H1 (cell line): Measurements from ENCODE around the gene PTEN. TPM values are rescaled to one million over a fixed set of nuclear protein-coding genes. Genes with fewer than 3 reads are reported as not detected.
A peak's percentile ranks its signal among the peaks of the same experiment; 100 is the strongest.

ENCODE experiments used
- CTCF ChIA-PET: fragments of 300-600 bp; sonication (Branson Sonifier 250); formaldehyde crosslinking; loops from one replicate; lab custom pipeline; 2021; ENCODE audit not compliant: partially characterized antibody; lab: Charles Lee
- POLR2A ChIA-PET: fragments of 300-600 bp; sonication (Branson Sonifier 250); formaldehyde crosslinking; loops from one replicate; lab custom pipeline; 2021; ENCODE audit warnings: inconsistent platforms; ENCODE audit not compliant: partially characterized antibody; lab: Charles Lee
- DNase-seq, 2 experiments: peaks; one replicate each; pipeline versions ENCODE4 v3.0.0 to v3.0.0-alpha.2; 2010 to 2022; ENCODE audit warnings: low spot score in 2 of 2, low read depth in 1 of 2, mixed read lengths in 1 of 2
- FAIRE-seq: peaks from 2 replicates; lab custom pipeline; 2011; peaks lifted over from hg19 to GRCh38; lab: Jason Lieb, UNC
- H2AFZ ChIP-seq: 2 replicates; pipeline ENCODE4 v1.8.1; 2012; ENCODE audit warnings: low read length, inconsistent platforms
- H2AK5ac ChIP-seq: 2 replicates; pipeline ENCODE4 v1.6.1; 2013; ENCODE audit warnings: low read depth, low read length
- H2BK120ac ChIP-seq: replicated peaks from 2 replicates; pipeline ENCODE3; 2013; ENCODE audit warnings: low read depth, low read length, inconsistent platforms
- H2BK12ac ChIP-seq: 2 replicates; pipeline ENCODE4 v1.6.1; 2013; ENCODE audit warnings: low read depth, low read length
- H2BK15ac ChIP-seq: 2 replicates; pipeline ENCODE4 v1.6.1; 2013; ENCODE audit warnings: low read length
- H2BK20ac ChIP-seq: 2 replicates; pipeline ENCODE4 v1.6.1; 2013; ENCODE audit warnings: low read length
- H2BK5ac ChIP-seq: 2 replicates; pipeline ENCODE4 v1.6.1; 2013; ENCODE audit warnings: low read depth, low read length
- H3K14ac ChIP-seq: 2 replicates; pipeline ENCODE4 v1.6.1; 2013; ENCODE audit warnings: inconsistent platforms; ENCODE audit not compliant: insufficient read length
- H3K18ac ChIP-seq: 2 replicates; pipeline ENCODE4 v1.6.1; 2013; ENCODE audit warnings: low read length; ENCODE audit errors: extremely low read depth
- H3K23ac ChIP-seq: 2 replicates; pipeline ENCODE4 v1.6.1; 2013; ENCODE audit warnings: inconsistent platforms; ENCODE audit not compliant: insufficient read length
- H3K23me2 ChIP-seq: 2 replicates; pipeline ENCODE4 v1.6.1; 2013; ENCODE audit warnings: low read depth, low read length
- H3K27ac ChIP-seq: 2 replicates; pipeline ENCODE4 v1.6.1; 2011; ENCODE audit warnings: low read depth, low read length, inconsistent platforms
- H3K27me3 ChIP-seq, 4 experiments: replicated peaks in 1 of 4; 1 replicate in 1 of 4; 2 replicates in 3 of 4; pipeline versions ENCODE4 v1.6.1 to v1.8.1; 2011 to 2013; ENCODE audit warnings: low read length in 3 of 4, mild to moderate bottlenecking in 3 of 4, inconsistent platforms in 2 of 4, mixed read lengths in 2 of 4, moderate library complexity in 1 of 4; ENCODE audit not compliant: control insufficient read depth in 3 of 4, insufficient read depth in 3 of 4; ENCODE audit errors: extremely low read depth in 1 of 4
- H3K36me3 ChIP-seq, 4 experiments: 2 replicates each; pipeline versions ENCODE4 v1.6.1 to v1.8.1; 2011 to 2013; ENCODE audit warnings: mild to moderate bottlenecking in 4 of 4, low read length in 3 of 4, moderate library complexity in 2 of 4, control low read depth in 1 of 4, inconsistent platforms in 1 of 4; ENCODE audit not compliant: insufficient read depth in 4 of 4, control insufficient read depth in 2 of 4
- H3K4ac ChIP-seq: replicated peaks from 2 replicates; pipeline ENCODE3; 2013; ENCODE audit warnings: low read length, low read depth, mixed read lengths, inconsistent platforms; ENCODE audit not compliant: insufficient read length
- H3K4me1 ChIP-seq, 4 experiments: replicated peaks in 1 of 4; 1 replicate in 1 of 4; 2 replicates in 3 of 4; pipeline versions ENCODE4 v1.6.1 to v1.8.1; 2011 to 2013; ENCODE audit warnings: low read length in 3 of 4, inconsistent platforms in 2 of 4, mixed read lengths in 1 of 4; ENCODE audit not compliant: insufficient read depth in 4 of 4, control insufficient read depth in 3 of 4
- H3K4me2 ChIP-seq, 2 experiments: 2 replicates each; pipeline versions ENCODE4 v1.6.1 to v1.8.1; 2011 to 2013; ENCODE audit warnings: low read depth in 2 of 2, low read length in 2 of 2, control low read depth in 1 of 2, inconsistent platforms in 1 of 2, mild to moderate bottlenecking in 1 of 2; ENCODE audit not compliant: insufficient read depth in 1 of 2
- H3K4me3 ChIP-seq, 4 experiments: fragments of 200-600, 300-600 bp in 1 of 4; sonication (generic), shearing (Covaris generic), sonication (Bioruptor Twin) in 1 of 4; 2 replicates each; pipeline versions ENCODE4 v1.5.1 to v1.8.1; 2011 to 2016; ENCODE audit warnings: low read length in 4 of 4, low read depth in 3 of 4, control low read depth in 2 of 4, inconsistent platforms in 2 of 4, mild to moderate bottlenecking in 2 of 4, mixed read lengths in 1 of 4, moderate library complexity in 1 of 4; ENCODE audit not compliant: insufficient read depth in 2 of 4; ENCODE audit errors: extremely low read depth in 1 of 4
- H3K56ac ChIP-seq: replicated peaks from 2 replicates; pipeline ENCODE3; 2013; ENCODE audit warnings: low read depth, mild to moderate bottlenecking, mixed read lengths, low read length, inconsistent platforms; ENCODE audit not compliant: insufficient read length
- H3K79me1 ChIP-seq: 2 replicates; pipeline ENCODE4 v1.6.1; 2013; ENCODE audit warnings: low read depth, low read length, control low read depth
- H3K79me2 ChIP-seq, 2 experiments: 2 replicates each; pipeline versions ENCODE4 v1.6.1 to v1.8.1; 2012 to 2013; ENCODE audit warnings: low read length in 2 of 2, mild to moderate bottlenecking in 2 of 2, inconsistent platforms in 1 of 2; ENCODE audit not compliant: insufficient read depth in 2 of 2, control insufficient read depth in 1 of 2
- H3K9ac ChIP-seq, 4 experiments: replicated peaks in 1 of 4; 1 replicate in 1 of 4; 2 replicates in 3 of 4; pipeline versions ENCODE4 v1.6.1 to v1.8.1; 2011 to 2013; ENCODE audit warnings: low read depth in 3 of 4, low read length in 3 of 4, control low read depth in 2 of 4, mild to moderate bottlenecking in 2 of 4, moderate library complexity in 2 of 4, inconsistent platforms in 1 of 4; ENCODE audit errors: extremely low read depth in 1 of 4
- H3K9me3 ChIP-seq, 2 experiments: 2 replicates each; pipeline versions ENCODE4 v1.6.1 to v1.8.1; 2012 to 2013; ENCODE audit warnings: mild to moderate bottlenecking in 2 of 2, moderate library complexity in 2 of 2, control low read depth in 1 of 2, inconsistent platforms in 1 of 2, low read depth in 1 of 2, low read length in 1 of 2, mixed read lengths in 1 of 2; ENCODE audit not compliant: insufficient read depth in 2 of 2
- H4K20me1 ChIP-seq, 2 experiments: replicated peaks in 1 of 2; 2 replicates each; pipeline versions ENCODE3 to v1.8.1; 2011 to 2013; ENCODE audit warnings: inconsistent platforms in 2 of 2, low read length in 2 of 2, mild to moderate bottlenecking in 1 of 2; ENCODE audit not compliant: insufficient read depth in 2 of 2, control insufficient read depth in 1 of 2
- H4K5ac ChIP-seq: 2 replicates; pipeline ENCODE4 v1.6.1; 2013; ENCODE audit warnings: low read length, low read depth, mixed read lengths, inconsistent platforms; ENCODE audit not compliant: insufficient read length
- H4K8ac ChIP-seq: 2 replicates; pipeline ENCODE4 v1.8.0; 2013; ENCODE audit warnings: mild to moderate bottlenecking, moderate library complexity, low read length, inconsistent platforms; ENCODE audit not compliant: insufficient read depth; ENCODE audit errors: extremely low read depth
- H4K91ac ChIP-seq: replicated peaks from 2 replicates; pipeline ENCODE3; 2013; ENCODE audit warnings: low read length, mixed read lengths, inconsistent platforms; ENCODE audit not compliant: insufficient read length
- CHD1 ChIP-seq: IDR thresholded peaks from 2 replicates; pipeline ENCODE4 v1.6.1; 2012; ENCODE audit warnings: low read depth, low read length, improper control_type of control experiment
- KDM1A ChIP-seq: fragments of 200-600, 300-600 bp; sonication (generic); IDR thresholded peaks from 2 replicates; pipeline ENCODE4 v1.7.1; 2016; ENCODE audit warnings: mild to moderate bottlenecking, low read length, borderline replicate concordance
- PHF8 ChIP-seq: fragments of 200-600 bp; sonication (generic); conservative IDR thresholded peaks from 2 replicates; pipeline ENCODE4 v1.7.1; 2012; ENCODE audit warnings: low read depth, mild to moderate bottlenecking, inconsistent platforms, low read length, moderate library complexity
- SAP30 ChIP-seq: fragments of 300-600 bp; sonication (generic); IDR thresholded peaks from 2 replicates; pipeline ENCODE4 v1.7.1; 2012; ENCODE audit warnings: low read length, moderate library complexity, mild to moderate bottlenecking, inconsistent platforms; ENCODE audit not compliant: insufficient read depth, insufficient replicate concordance
- SIRT6 ChIP-seq: IDR thresholded peaks from one replicate; pipeline ENCODE4 v1.7.1; 2012; ENCODE audit warnings: low read length, inconsistent platforms
- TBP ChIP-seq: IDR thresholded peaks from 2 replicates; pipeline ENCODE4 v1.6.1; 2011; ENCODE audit warnings: low read depth, low read length, improper control_type of control experiment
- WGBS, 2 experiments: shearing (Covaris generic) in 1 of 2; methylation state at CpG; one replicate each; pipeline versions ENCODE4 v1.1.6 to v1.1.7; 2013 to 2015; ENCODE audit warnings: low lambda C conversion rate in 2 of 2, mixed read lengths in 2 of 2, inconsistent platforms in 1 of 2, low coverage in 1 of 2, missing lambda C conversion rate in 1 of 2; ENCODE audit not compliant: insufficient replicate concordance in 2 of 2, insufficient coverage in 1 of 2, insufficient read length in 1 of 2; ENCODE audit errors: extremely low coverage in 1 of 2, missing lambda C conversion rate in 1 of 2; 5-methylcytosine and 5-hydroxymethylcytosine counted together
- polyA plus RNA-seq, 7 experiments: library from polyadenylated mRNA; depleted of rRNA in 3 of 7; stranded (reverse) in 5 of 7; unstranded in 2 of 7; fragments of >200 nt in 5 of 7; fragments of 200-250 nt in 2 of 7; gene quantifications; 1 replicate in 5 of 7; 2 replicates in 1 of 7; 4 replicates in 1 of 7; pipeline versions ENCODE4 v1.2.1 to v1.2.3, GENCODE V29; 2011 to 2013; ENCODE audit warnings: missing spikeins in 2 of 7, mixed read lengths in 2 of 7
- total RNA-seq: library from RNA; stranded (reverse); fragmentation: NEBNext Ultra II Directional; extraction: Animal tissue kit (Norgen Biotek cat#: 25700); gene quantifications from 2 replicates; pipeline ENCODE4 v1.2.1, GENCODE V29; 2021
- TF ChIP-seq, protein P1 (sequence below), 3 experiments: IDR thresholded peaks; 1 replicate in 2 of 3; 2 replicates in 1 of 3; pipeline versions ENCODE4 v1.5.1 to v1.6.1; 2011; ENCODE audit warnings: low read length in 3 of 3, mild to moderate bottlenecking in 3 of 3, inconsistent platforms in 2 of 3, low read depth in 1 of 3, moderate library complexity in 1 of 3; ENCODE audit not compliant: insufficient read depth in 1 of 3; ENCODE audit errors: control extremely low read depth in 1 of 3

Gene PTEN
- total and polyA plus RNA-seq, 2 of the 8 experiments (the other 6 are each of a cell fraction or from before 2014, with no cell fraction given) = 6.3 to 48.7 TPM

DNA sequence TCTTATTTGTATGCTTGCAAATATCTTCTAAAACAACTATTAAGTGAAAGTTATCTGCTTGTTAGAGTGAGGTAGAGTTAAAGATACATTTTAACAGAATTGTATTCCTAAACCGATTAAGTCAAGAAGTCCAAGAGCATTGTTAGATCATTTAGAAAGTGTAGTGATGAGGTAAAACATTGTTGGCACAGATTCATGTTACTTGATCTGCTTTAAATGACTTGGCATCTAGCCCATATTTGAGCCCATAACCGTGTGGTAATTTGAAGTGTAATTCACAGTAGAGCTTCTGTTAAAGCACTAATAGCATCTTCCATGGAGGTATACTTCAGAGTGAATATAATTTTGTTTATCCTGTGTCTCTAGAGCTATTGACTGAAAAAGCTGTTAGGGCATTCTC is 62.1 kb downstream of the PTEN start:
- Histone ChIP-seq H3K36me3 (no peaks in the 10 kb centered on the region; a peak in 1 of 8 replicates), H3K9me3 (no peaks in the 10 kb centered on the region), H4K20me1 (peaks cover 2 to 3% of the 10 kb centered on the region in 2 experiments), H3K4me3 (no peak overlapping the region), H3K14ac (no peak overlapping the region), H3K4ac (no peak overlapping the region), H2BK20ac (no peak overlapping the region), H3K27ac (no peak overlapping the region), H3K27me3 (peaks cover 0 to 1% (median 0%) of the 10 kb centered on the region in 4 experiments; a peak in 1 of 7 replicates), H3K56ac (no peak overlapping the region), H3K23me2 (no peaks in the 10 kb centered on the region), H4K8ac (no peak overlapping the region), H2BK120ac (no peak overlapping the region), H2BK12ac (no peak overlapping the region), H3K23ac (no peak overlapping the region), H3K79me2 (peaks cover 3 to 95% of the 10 kb centered on the region in 2 experiments; a peak in 3 of 4 replicates), H4K5ac (no peak overlapping the region), H4K91ac (no peak overlapping the region), H2BK15ac (no peak overlapping the region), H3K18ac (no peak overlapping the region), H3K79me1 (peaks cover 3% of the 10 kb centered on the region; the same call in 1 of the 2 replicates), H3K4me2 (no peak overlapping the region), H2BK5ac (no peak overlapping the region), H2AK5ac (no peak overlapping the region), H2AFZ (no peak overlapping the region), H3K4me1 (peaks cover 0 to 9% (median 1%) of the 10 kb centered on the region in 4 experiments; a peak in 4 of 7 replicates), H3K9ac (no peak overlapping the region)
- DNase-seq = no peak
- FAIRE-seq = peak; percentile 7
- TF ChIP-seq CHD1 (no peak), KDM1A (no peak), PHF8 (no peak), SAP30 (no peak), SIRT6 (no peak), TBP (no peak)
- TF ChIP-seq, protein P1, sequence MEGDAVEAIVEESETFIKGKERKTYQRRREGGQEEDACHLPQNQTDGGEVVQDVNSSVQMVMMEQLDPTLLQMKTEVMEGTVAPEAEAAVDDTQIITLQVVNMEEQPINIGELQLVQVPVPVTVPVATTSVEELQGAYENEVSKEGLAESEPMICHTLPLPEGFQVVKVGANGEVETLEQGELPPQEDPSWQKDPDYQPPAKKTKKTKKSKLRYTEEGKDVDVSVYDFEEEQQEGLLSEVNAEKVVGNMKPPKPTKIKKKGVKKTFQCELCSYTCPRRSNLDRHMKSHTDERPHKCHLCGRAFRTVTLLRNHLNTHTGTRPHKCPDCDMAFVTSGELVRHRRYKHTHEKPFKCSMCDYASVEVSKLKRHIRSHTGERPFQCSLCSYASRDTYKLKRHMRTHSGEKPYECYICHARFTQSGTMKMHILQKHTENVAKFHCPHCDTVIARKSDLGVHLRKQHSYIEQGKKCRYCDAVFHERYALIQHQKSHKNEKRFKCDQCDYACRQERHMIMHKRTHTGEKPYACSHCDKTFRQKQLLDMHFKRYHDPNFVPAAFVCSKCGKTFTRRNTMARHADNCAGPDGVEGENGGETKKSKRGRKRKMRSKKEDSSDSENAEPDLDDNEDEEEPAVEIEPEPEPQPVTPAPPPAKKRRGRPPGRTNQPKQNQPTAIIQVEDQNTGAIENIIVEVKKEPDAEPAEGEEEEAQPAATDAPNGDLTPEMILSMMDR (IDR thresholded peaks at IDR 0.05; ENCODE audit: control extremely low read depth in 1 of 3, insufficient read depth in 1 of 3, low read depth in 1 of 3, low read length in 3 of 3) = no peak
- ChIA-PET POLR2A (interaction anchor here (2.1 kb wide), 1 partner anchor 64 kb away, joined by 6 read pairs; no protein-coding TSS in a partner anchor), CTCF (interaction anchor here (1.3 kb wide), 1 partner anchor 28 kb away, joined by 3 read pairs; no protein-coding TSS in a partner anchor)
- WGBS, 2 experiments = 83% methylated on average over 2 of the region's 2 CpGs; no CpG with 5 or more reads in 1 of the 2 experiments
